T-helper 1 cell treated with Interleukin-12 subunit alpha and Interleukin-12 subunit beta and Interleukin-4 antibody, amounts not matched to agents 30 ng/mL and 1 ng/mL, for 36 hours (primary cell): Measurements from ENCODE around the gene SLC6A6. TPM values are rescaled to one million over a fixed set of nuclear protein-coding genes. Genes with fewer than 3 reads are reported as not detected.
"Not testable (repeated sequence)": the region's sequence is repeated elsewhere in the genome, so short reads cannot be mapped to it uniquely, and the experiment has no call there.

ENCODE experiments used
- intact Hi-C: fragments of 100-400 bp; cut with micrococcal nuclease; formaldehyde crosslinking; loops from one replicate; pipeline ENCODE4 v1.15.1; 2024
- total RNA-seq: library from RNA; stranded (reverse); gene quantifications from 2 replicates; pipeline ENCODE4 v1.2.3, GENCODE V29; 2022

SLC6A6 gene
- total RNA-seq, 1 donor from 2014 or later: 43.3 TPM

GRCh38 chr3:14515526-14515925 is 113.1 kb downstream of the SLC6A6 start:
- intact Hi-C loops: not testable (repeated sequence)

- intact Hi-C loops: no loop called here
Observed at GRCh38 chr3:14516738-14517345, 114.4 kb downstream of the SLC6A6 start.

GRCh38 chr3:14517601-14518431 is 115.4 kb downstream of the SLC6A6 start:
- intact Hi-C loops: no loop called here

GRCh38 chr3:14518432-14518802 is 116.0 kb downstream of the SLC6A6 start:
- intact Hi-C loops: no loop called here

GRCh38 chr3:14518893-14519292 is 116.5 kb downstream of the SLC6A6 start:
- intact Hi-C loops: no loop called here

GRCh38 chr3:14519406-14519805 is 117.0 kb downstream of the SLC6A6 start:
- intact Hi-C loops: no loop called here

GRCh38 chr3:14520149-14520548 is 117.7 kb downstream of the SLC6A6 start:
- intact Hi-C loops: no loop called here

GRCh38 chr3:14520967-14521366 is 118.6 kb downstream of the SLC6A6 start:
- intact Hi-C loops: no loop called here

- intact Hi-C loops: no loop called here
Observed at GRCh38 chr3:14521611-14522010, 119.2 kb downstream of the SLC6A6 start.

- intact Hi-C loops: no loop called here
Observed at GRCh38 chr3:14522129-14522691, 119.8 kb downstream of the SLC6A6 start.

GRCh38 chr3:14522768-14523167 is 120.4 kb downstream of the SLC6A6 start:
- intact Hi-C loops: no loop called here

GRCh38 chr3:14523792-14524191 is 121.4 kb downstream of the SLC6A6 start:
- intact Hi-C loops: no loop called here

GRCh38 chr3:14524311-14524711 is 121.9 kb downstream of the SLC6A6 start:
- intact Hi-C loops: no loop called here

- intact Hi-C loops: no loop called here
Observed at GRCh38 chr3:14524920-14525660, 122.7 kb downstream of the SLC6A6 start.

- intact Hi-C loops: no loop called here
Observed at GRCh38 chr3:14525685-14526631, 123.6 kb downstream of the SLC6A6 start.

- intact Hi-C loops: no loop called here
Observed at GRCh38 chr3:14528081-14528480, 125.7 kb downstream of the SLC6A6 start.

GRCh38 chr3:14531856-14532395 is 129.5 kb downstream of the SLC6A6 start:
- intact Hi-C loops: no loop called here

- intact Hi-C loops: no loop called here
Observed at GRCh38 chr3:14532691-14533456, 130.5 kb downstream of the SLC6A6 start.

GRCh38 chr3:14533457-14533958 is 131.1 kb downstream of the SLC6A6 start:
- intact Hi-C loops: no loop called here
